ENCODE data around the gene LYPD5.
"Not testable (repeated sequence)": the region's sequence is repeated elsewhere in the genome, so short reads cannot be mapped to it uniquely, and the experiment has no call there.

LYPD5 gene, protein sequence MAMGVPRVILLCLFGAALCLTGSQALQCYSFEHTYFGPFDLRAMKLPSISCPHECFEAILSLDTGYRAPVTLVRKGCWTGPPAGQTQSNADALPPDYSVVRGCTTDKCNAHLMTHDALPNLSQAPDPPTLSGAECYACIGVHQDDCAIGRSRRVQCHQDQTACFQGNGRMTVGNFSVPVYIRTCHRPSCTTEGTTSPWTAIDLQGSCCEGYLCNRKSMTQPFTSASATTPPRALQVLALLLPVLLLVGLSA

DNA sequence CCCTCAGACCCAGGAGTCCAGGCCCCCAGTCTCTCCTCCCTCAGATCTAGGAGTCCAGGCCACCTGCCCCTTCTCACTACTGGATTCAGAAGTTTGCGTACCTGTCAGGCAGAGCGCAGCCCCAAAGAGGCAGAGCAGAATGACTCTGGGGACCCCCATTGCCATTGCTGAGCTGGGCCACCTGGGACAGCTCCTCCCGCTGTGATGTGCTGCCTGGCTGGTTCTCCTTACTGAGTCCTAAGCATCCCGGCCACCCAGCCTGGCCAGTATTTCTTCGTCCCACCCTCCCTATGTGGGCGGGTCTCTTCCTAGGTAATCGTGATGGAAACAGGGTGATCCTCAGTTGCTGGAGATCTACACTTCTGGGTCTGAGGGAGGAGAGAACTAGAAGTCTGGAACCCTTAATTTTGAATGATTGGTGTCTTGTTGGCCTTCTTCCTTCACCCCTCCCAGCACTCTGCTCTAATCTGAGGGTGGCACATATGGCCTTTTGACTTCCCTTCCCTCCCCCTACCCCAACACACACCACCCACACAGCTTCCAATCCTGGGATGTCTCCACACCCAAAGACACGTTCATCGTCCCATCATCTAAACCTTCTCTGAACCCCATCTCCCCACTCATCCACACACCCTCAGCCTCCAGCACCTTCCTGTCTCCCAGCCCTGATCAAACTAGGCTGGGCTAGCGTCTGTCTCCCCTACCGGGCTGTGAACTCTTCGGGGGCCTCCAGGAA lies at the start of gene LYPD5:
LYPD5 (minus strand) TSS at position 232 of the 736 bp plus-strand sequence; CDS start at position 165, 67 bp downstream.
- Mint-ChIP-seq H3K9me3 (no peaks in the 10 kb centered on the region), H3K27me3 (peaks cover 14% of the 10 kb centered on the region), H3K4me3 (no peak within 1 kb of the TSS), H3K27ac (no peak within 1 kb of the TSS), H3K36me3 (ENCODE audit: low read depth) (no peaks in the 10 kb centered on the region), H3K4me1 (peaks cover 6% of the 10 kb centered on the region)
- ATAC-seq (no peak), DNase-seq (no peak)

DNA sequence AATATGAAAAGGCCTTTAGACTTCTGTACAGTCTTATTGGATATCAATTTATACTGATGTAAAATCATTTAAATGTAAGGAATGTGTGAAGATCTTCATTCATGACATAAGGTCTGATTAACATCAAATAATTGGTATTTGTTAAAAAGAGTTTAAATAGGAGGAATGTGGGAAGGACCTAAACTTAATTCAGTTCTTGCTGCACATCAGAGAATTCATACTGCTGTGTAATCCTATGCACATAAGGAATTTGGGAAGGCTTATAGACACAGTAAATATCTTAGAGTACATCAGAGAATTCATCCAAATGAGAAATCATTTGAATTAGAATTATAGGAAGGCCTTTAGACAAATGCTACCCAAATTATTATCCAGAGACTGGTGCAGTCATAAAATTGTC lies 46.6 kb upstream of the LYPD5 start:
- no peaks in the 10 kb centered on the region for H3K4me1 Mint-ChIP-seq
- H3K27me3 Mint-ChIP-seq, result no peaks in the 10 kb centered on the region
- H3K36me3 Mint-ChIP-seq (ENCODE audit: low read depth), result peaks cover 77% of the 10 kb centered on the region
- peaks cover 72% of the 10 kb centered on the region for H3K9me3 Mint-ChIP-seq
- ATAC-seq, result no peak
- no peak for DNase-seq
- no peak overlapping the region for H3K4me3 Mint-ChIP-seq
- H3K27ac Mint-ChIP-seq, result no peak overlapping the region

DNA sequence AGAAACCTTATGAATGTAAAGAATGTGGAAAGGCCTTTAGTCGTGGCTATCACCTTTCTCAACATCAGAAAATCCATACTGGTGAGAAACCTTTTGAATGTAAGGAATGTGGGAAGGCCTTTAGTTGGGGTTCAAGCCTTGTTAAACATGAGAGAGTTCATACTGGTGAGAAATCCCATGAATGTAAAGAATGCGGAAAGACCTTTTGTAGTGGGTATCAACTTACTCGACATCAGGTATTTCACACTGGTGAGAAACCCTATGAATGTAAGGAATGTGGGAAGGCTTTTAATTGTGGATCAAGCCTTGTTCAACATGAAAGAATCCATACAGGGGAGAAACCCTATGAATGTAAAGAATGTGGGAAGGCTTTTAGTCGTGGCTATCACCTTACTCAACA lies 45.6 kb upstream of the LYPD5 start:
- no peaks in the 10 kb centered on the region for H3K4me1 Mint-ChIP-seq
- DNase-seq (no peak), ATAC-seq (no peak)
- peaks cover 72% of the 10 kb centered on the region for H3K9me3 Mint-ChIP-seq
- H3K36me3 Mint-ChIP-seq (ENCODE audit: low read depth), result peaks cover 85% of the 10 kb centered on the region
- H3K27me3 Mint-ChIP-seq, result no peaks in the 10 kb centered on the region
- H3K27ac Mint-ChIP-seq, result no peak overlapping the region
- no peak overlapping the region for H3K4me3 Mint-ChIP-seq

DNA sequence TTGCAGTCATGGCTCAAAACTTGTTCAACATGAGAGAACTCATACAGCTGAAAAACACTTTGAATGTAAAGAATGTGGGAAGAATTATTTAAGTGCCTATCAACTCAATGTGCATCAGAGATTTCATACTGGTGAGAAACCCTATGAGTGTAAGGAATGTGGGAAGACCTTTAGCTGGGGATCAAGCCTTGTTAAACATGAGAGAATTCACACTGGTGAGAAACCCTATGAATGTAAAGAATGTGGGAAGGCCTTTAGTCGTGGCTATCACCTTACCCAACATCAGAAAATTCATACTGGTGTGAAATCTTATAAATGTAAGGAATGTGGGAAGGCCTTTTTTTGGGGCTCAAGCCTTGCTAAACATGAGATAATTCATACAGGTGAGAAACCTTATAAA lies 45.0 kb upstream of the LYPD5 start:
- H3K4me1 Mint-ChIP-seq, result no peaks in the 10 kb centered on the region
- H3K27me3 Mint-ChIP-seq, result no peaks in the 10 kb centered on the region
- DNase-seq, result no peak
- H3K36me3 Mint-ChIP-seq (ENCODE audit: low read depth), result peaks cover 86% of the 10 kb centered on the region
- ATAC-seq, result no peak
- peaks cover 71% of the 10 kb centered on the region for H3K9me3 Mint-ChIP-seq
- no peak overlapping the region for H3K4me3 Mint-ChIP-seq
- no peak overlapping the region for H3K27ac Mint-ChIP-seq

DNA sequence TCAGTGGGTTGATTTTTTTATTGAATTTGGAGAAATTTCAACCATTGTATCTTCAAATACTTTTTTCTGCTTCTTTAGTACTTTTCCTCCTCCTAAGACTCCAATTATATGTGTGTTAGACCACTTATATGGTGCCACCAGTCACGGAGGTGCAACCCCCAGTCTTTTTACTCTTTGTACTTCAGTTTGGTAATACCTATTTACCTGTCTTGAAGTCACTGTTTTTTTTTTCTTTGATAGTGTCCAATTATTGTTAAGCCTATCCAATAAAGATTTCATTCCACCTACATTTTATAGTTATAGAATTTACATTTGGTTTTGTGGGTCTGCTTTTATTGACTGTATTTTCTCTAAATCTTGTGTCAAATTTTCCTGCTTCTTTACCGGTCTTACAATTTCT lies 39.8 kb upstream of the LYPD5 start:
- Mint-ChIP-seq H3K27ac (no peak overlapping the region), H3K9me3 (peaks cover 69% of the 10 kb centered on the region), H3K27me3 (no peaks in the 10 kb centered on the region), H3K4me3 (no peak overlapping the region), H3K4me1 (no peaks in the 10 kb centered on the region), H3K36me3 (ENCODE audit: low read depth) (peaks cover 93% of the 10 kb centered on the region)
- ATAC-seq, result no peak
- DNase-seq, result no peak

DNA sequence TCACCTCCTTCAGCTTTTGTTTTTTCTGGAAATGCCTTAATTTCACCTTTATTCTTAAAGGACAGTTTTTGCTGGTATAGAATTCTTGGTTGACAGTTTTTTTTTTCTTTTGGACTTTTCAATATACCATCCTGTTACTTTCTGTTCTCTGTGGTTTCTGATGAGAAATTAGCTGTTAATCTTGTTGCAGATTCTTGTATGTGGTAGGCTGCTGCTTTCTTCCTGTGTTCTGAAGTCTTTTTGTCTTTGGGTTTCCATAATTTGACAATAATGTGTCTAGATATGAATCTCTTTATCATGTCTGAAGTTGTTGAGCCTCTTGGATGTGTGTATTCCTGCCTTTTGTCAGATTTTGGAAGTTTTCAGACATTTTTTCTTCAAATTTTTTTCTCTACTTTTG lies 36.9 kb upstream of the LYPD5 start:
- no peaks in the 10 kb centered on the region for H3K4me1 Mint-ChIP-seq
- ATAC-seq (no peak), DNase-seq (no peak)
- H3K27ac Mint-ChIP-seq, result no peak overlapping the region
- peaks cover 65% of the 10 kb centered on the region for H3K9me3 Mint-ChIP-seq
- peaks cover 91% of the 10 kb centered on the region for H3K36me3 Mint-ChIP-seq (ENCODE audit: low read depth)
- H3K4me3 Mint-ChIP-seq, result no peak overlapping the region
- H3K27me3 Mint-ChIP-seq, result no peaks in the 10 kb centered on the region

DNA sequence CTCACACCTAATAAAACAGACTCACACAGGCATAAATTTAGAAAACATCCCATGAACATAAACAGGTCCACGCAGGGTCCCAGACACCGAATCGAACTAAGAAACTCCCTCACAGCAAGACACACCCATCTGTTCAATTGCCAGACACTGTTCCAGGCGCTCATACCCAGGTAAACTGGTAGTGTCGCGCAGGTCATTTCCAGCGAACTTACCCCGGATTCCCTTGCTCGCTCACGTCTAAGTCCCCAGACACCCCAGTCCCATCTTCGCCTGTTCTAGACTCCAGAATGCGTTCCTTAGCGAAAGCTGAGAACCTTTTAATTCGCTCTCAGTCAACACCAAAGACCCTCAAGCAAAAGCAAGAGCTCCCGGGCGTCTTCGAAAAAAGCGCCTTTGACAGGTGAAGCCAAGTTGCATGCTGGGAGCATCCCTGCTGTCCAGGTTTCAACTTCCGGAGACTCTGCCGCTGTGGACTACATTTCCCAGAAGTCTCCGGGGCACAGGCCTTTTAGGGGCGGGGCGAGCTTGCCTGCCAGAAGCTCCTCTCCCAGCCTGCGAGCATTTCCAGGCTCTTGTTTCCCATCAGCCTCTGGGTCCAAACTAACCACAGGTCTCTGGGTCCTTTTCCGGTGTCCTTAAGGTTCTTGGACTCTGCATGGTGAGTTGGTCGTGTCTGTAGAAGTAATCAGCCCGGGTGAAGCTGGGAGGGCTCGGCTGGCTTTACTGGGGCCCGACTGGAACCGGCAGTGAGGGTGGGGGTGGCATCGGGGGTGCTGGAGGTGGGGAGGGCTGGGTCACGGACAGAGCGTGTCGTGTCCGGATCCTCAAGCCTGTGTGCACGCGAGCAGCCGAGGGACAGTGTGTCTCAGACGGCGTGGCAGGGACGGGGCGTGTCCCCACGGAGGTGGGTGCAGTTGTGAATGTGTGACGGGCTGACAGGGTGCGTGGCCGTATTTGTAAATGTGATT lies 24.8 kb upstream of the LYPD5 start, which contains the start of gene ZNF283:
ZNF283 (plus strand) TSS at position 535 of the 968 bp plus-strand sequence. CDS start 6,184 bp downstream, outside the sequence.
- peak within 1 kb of the TSS; percentile 87 for H3K4me3 Mint-ChIP-seq
- peaks cover 13% of the 10 kb centered on the region for H3K27me3 Mint-ChIP-seq
- ATAC-seq (peak; percentile 98), DNase-seq (peak; percentile 87)
- H3K36me3 Mint-ChIP-seq (ENCODE audit: low read depth), result peaks cover 35% of the 10 kb centered on the region
- H3K9me3 Mint-ChIP-seq, result peaks cover 24% of the 10 kb centered on the region
- peak within 1 kb of the TSS; percentile 67 for H3K27ac Mint-ChIP-seq
- H3K4me1 Mint-ChIP-seq, result peaks cover 24% of the 10 kb centered on the region

DNA sequence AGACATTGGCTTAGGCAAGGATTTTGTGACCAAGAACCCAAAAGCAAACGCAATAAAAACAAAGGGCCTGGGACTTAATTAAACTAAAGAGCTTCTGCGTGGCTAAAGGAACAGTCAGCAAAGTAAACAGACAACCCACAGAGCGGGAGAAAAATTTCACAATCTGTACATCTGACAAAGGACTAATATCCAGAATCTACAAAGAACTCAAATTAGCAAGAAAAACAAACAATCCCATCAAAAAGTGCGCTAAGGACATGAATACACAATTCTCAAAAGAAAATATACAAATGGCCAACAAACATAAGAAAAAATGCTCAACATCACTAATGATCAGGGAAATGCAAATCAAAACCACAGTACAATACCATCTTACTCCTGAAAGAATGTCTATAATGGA lies 22.3 kb upstream of the LYPD5 start:
- not testable (repeated sequence) for ATAC-seq, DNase-seq, H3K27ac Mint-ChIP-seq, H3K4me3 Mint-ChIP-seq
- Mint-ChIP-seq H3K36me3 (ENCODE audit: low read depth) (peaks cover 21% of the 10 kb centered on the region), H3K27me3 (peaks cover 31% of the 10 kb centered on the region), H3K4me1 (peaks cover 34% of the 10 kb centered on the region), H3K9me3 (peaks cover 26% of the 10 kb centered on the region)

DNA sequence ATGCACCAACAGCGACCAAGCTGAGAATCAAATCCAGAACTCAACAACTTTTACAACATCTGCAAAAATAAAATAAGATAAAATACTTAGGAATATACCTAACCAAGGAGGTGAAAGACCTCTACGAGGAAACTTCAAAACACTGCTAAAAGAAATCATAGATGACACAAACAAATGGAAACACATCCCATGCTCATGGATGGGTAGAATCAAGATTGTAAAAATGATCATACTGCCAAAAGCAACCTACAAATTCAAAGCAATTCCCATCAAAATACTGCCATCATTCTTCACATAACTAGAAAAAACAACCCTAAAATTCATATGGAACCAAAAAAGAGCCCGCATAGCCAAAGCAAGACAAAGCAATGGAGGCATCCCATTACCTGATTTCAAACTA lies 21.6 kb upstream of the LYPD5 start:
- Mint-ChIP-seq H3K27me3 (peaks cover 36% of the 10 kb centered on the region), H3K36me3 (ENCODE audit: low read depth) (peaks cover 16% of the 10 kb centered on the region), H3K4me1 (peaks cover 34% of the 10 kb centered on the region), H3K9me3 (peaks cover 26% of the 10 kb centered on the region)
- ATAC-seq, H3K27ac Mint-ChIP-seq, H3K4me3 Mint-ChIP-seq, DNase-seq: not testable (repeated sequence)

DNA sequence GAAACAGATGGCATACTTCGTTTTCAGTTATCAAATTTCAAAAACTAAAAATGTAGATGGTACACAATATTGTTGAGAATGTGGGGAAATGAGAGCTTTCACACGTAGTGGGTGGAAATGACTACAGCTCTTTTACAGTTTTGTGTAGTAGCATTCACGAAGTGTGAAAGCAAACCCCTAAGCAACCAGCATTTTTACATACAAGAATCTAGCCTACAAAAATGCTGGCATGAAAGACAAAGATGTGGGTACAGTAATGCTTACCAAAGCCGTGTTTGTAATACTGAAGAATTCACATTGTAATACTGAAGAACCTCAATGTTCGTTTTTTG lies 18.6 kb upstream of the LYPD5 start:
- DNase-seq (no peak), ATAC-seq (no peak)
- Mint-ChIP-seq H3K27me3 (peaks cover 36% of the 10 kb centered on the region), H3K4me1 (peaks cover 10% of the 10 kb centered on the region), H3K27ac (no peak overlapping the region), H3K9me3 (peaks cover 15% of the 10 kb centered on the region), H3K4me3 (peak overlapping the region; percentile 77), H3K36me3 (ENCODE audit: low read depth) (peaks cover 8% of the 10 kb centered on the region)

DNA sequence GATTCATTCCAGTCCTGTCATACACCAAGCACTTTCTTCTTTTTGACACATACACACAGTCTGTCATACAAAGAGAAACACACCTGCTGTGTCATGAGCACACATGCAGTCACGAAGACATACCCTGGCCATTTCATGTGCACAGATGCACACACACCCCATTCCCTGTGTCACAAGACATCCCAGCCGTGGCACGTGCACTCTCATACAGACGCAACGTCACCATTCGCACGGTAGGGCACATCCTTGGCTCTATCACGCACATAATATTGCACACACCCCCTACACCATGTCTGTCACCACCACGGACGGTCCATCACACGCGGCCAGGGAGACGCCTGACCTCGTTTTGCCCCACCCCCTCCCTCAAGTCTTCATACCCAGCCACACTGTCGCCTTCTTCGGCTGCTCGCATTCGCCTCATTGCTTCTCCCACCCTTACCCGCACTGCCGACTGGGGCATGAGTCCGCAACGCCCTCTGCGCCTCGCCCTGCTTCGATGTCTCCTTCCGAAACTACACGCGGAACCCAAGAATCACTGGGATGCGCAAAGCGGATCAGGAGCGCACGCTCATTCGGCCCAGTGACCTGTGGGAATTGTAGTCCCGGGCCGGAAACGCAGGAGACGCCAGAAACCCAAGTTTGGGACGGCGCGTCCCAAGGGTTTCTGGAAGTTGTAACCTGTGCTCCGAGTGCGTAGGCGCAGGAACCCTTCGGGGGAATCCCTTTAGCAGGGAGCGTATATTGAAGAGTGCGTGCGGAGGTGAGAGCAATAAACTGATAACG lies 18.0 kb upstream of the LYPD5 start:
- peak overlapping the region; percentile 77 for H3K4me3 Mint-ChIP-seq
- peaks cover 36% of the 10 kb centered on the region for H3K27me3 Mint-ChIP-seq
- H3K36me3 Mint-ChIP-seq (ENCODE audit: low read depth), result peaks cover 8% of the 10 kb centered on the region
- H3K4me1 Mint-ChIP-seq, result peaks cover 9% of the 10 kb centered on the region
- H3K27ac Mint-ChIP-seq, result no peak overlapping the region
- DNase-seq, result peak; percentile 23
- H3K9me3 Mint-ChIP-seq, result peaks cover 10% of the 10 kb centered on the region
- ATAC-seq, result peak; percentile 40

DNA sequence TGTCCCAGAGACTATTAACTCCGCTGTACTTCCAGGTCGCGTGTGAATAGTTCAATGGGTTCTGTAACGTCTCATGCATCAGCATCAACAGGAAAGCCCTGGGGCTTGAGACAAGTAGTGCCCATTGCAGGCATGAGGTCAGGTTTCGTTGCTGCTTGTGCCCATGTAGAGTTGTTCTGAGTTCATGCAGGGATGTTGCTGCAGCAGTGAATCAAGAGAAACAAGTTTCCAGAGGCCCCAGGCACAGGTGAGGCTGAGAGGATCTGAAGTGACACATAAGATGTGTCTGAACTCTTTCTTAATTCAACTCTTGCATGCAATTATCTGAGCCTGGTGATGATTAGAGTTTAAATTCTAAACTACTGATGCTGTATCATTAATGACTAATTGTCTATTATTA lies 16.3 kb upstream of the LYPD5 start:
- no peak overlapping the region for H3K27ac Mint-ChIP-seq
- no peak for ATAC-seq

DNA sequence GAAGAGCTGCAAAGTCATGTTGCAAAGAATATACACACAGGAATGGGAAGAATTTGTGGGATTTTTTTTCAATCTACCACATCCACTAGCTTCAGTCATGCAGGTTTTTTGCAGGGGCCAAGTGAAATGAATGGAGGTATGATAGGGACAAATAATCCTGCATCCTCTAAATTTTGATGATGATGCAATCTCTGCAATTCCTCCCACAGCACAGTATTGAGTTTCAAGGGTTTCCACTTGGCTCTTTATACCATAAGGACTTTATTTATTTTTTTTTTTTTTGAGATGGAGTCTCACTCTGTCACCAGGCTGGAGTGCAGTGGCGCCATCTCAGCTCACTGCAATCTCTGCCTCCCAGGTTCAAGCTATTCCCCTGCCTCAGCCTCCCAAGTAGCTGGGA lies 15.2 kb upstream of the LYPD5 start:
- not testable (repeated sequence) for H3K36me3 Mint-ChIP-seq (ENCODE audit: low read depth); DNase-seq; H3K9me3 Mint-ChIP-seq; H3K4me1 Mint-ChIP-seq; H3K4me3 Mint-ChIP-seq; ATAC-seq; H3K27ac Mint-ChIP-seq
- H3K27me3 Mint-ChIP-seq, result peaks cover 30% of the 10 kb centered on the region

More for the DNA sequence above, 16.3 kb upstream of the LYPD5 start:
- Mint-ChIP-seq H3K4me3 (no peak overlapping the region), H3K4me1 (peaks cover 9% of the 10 kb centered on the region), H3K9me3 (peaks cover 6% of the 10 kb centered on the region), H3K27me3 (peaks cover 35% of the 10 kb centered on the region), H3K36me3 (ENCODE audit: low read depth) (peaks cover 8% of the 10 kb centered on the region)
- no peak for DNase-seq
